HepG2 (cell line): ENCODE measurements around the gene KIAA0319L. TPM values are rescaled to one million over a fixed set of nuclear protein-coding genes. Genes with fewer than 3 reads are reported as not detected.

ENCODE experiments used
- BHLHE40 ChIP-seq: IDR thresholded peaks from 2 replicates; pipeline ENCODE4 v1.6.1; 2011; ENCODE audit warnings: low read length, improper control_type of control experiment
- BRF2 ChIP-seq: sonication (generic); formaldehyde crosslinking; IDR thresholded peaks from 2 replicates; pipeline ENCODE4 v1.8.1; 2022; ENCODE audit warnings: mild to moderate bottlenecking, missing genetic modification reagents
- CBX1 ChIP-seq: IDR thresholded peaks from one replicate; pipeline ENCODE4 v1.6.1; 2016; ENCODE audit warnings: antibody characterized with exemption, low read depth
- DMAP1 ChIP-seq: IDR thresholded peaks from 2 replicates; pipeline ENCODE4 v1.6.1; 2016
- MAFG ChIP-seq: sonication (generic); formaldehyde crosslinking; IDR thresholded peaks from 2 replicates; pipeline ENCODE4 v1.5.1; 2020; ENCODE audit warnings: mild to moderate bottlenecking, missing genetic modification reagents
- NPAS2 ChIP-seq: sonication (generic); formaldehyde crosslinking; IDR thresholded peaks from 2 replicates; pipeline ENCODE4 v1.8.0; 2022; ENCODE audit warnings: mild to moderate bottlenecking, missing genetic modification reagents, borderline replicate concordance
- PHF21A ChIP-seq: sonication (generic); formaldehyde crosslinking; IDR thresholded peaks from 2 replicates; pipeline ENCODE4 v1.5.0; 2020; ENCODE audit warnings: mild to moderate bottlenecking, missing genetic modification reagents
- SOX6 ChIP-seq, 2 experiments: fragments of 450-650 bp in 1 of 2; sonication (generic) in 1 of 2; formaldehyde crosslinking in 1 of 2; IDR thresholded peaks; 2 replicates each; pipeline versions ENCODE4 v1.4.0 to v1.6.1; 2017 to 2020; ENCODE audit warnings: antibody characterized with exemption in 1 of 2, mild to moderate bottlenecking in 1 of 2, missing genetic modification reagents in 1 of 2
- XRCC5 ChIP-seq: fragments of 200-400 bp; formaldehyde crosslinking; optimal IDR thresholded peaks from 2 replicates; pipeline ENCODE3; 2017; ENCODE audit warnings: mild to moderate bottlenecking, low read length
- ZFP37 ChIP-seq: sonication (generic); formaldehyde crosslinking; IDR thresholded peaks from 2 replicates; pipeline ENCODE4 v1.4.0; 2020; ENCODE audit warnings: missing genetic modification reagents, borderline replicate concordance
- ZNF232 ChIP-seq: sonication (generic); formaldehyde crosslinking; IDR thresholded peaks from 2 replicates; pipeline ENCODE4 v1.4.0; 2020; ENCODE audit warnings: missing genetic modification reagents, borderline replicate concordance
- ZNF558 ChIP-seq: sonication (generic); formaldehyde crosslinking; IDR thresholded peaks from 2 replicates; pipeline ENCODE4 v1.9.0; 2022; ENCODE audit warnings: mild to moderate bottlenecking, missing genetic modification reagents, borderline replicate concordance
- ZNF598 ChIP-seq: sonication (generic); formaldehyde crosslinking; IDR thresholded peaks from 2 replicates; pipeline ENCODE4 v1.5.1; 2020; ENCODE audit warnings: mild to moderate bottlenecking, missing genetic modification reagents, borderline replicate concordance
- ZNF75D ChIP-seq: sonication (generic); formaldehyde crosslinking; IDR thresholded peaks from 2 replicates; pipeline ENCODE4 v1.8.1; 2023; ENCODE audit warnings: missing genetic modification reagents, mild to moderate bottlenecking, borderline replicate concordance
- ZNF772 ChIP-seq: sonication (generic); formaldehyde crosslinking; IDR thresholded peaks from 2 replicates; pipeline ENCODE4 v1.5.0; 2020; ENCODE audit warnings: mild to moderate bottlenecking, missing genetic modification reagents
- ZNF891 ChIP-seq: sonication (generic); formaldehyde crosslinking; IDR thresholded peaks from 2 replicates; pipeline ENCODE4 v1.5.0; 2020; ENCODE audit warnings: mild to moderate bottlenecking, missing genetic modification reagents
- polyA plus RNA-seq, 8 experiments: library from polyadenylated mRNA; depleted of rRNA in 3 of 8; stranded (reverse) in 7 of 8; unstranded in 1 of 8; fragments of >200 nt; fragmentation: Illumina TruSeq in 4 of 8; extraction: Trizol in 4 of 8; gene quantifications; 2 replicates each; pipeline versions ENCODE4 v1.2.1 to v1.2.3, GENCODE V29; 2011 to 2016; ENCODE audit warnings: low read depth in 4 of 8, missing spikeins in 1 of 8, mixed read lengths in 1 of 8; ENCODE audit not compliant: insufficient read depth in 1 of 8
- total RNA-seq, 5 experiments: library from RNA; depleted of rRNA; stranded (reverse); fragments of >200 nt; fragmentation: Illumina TruSeq; extraction: Trizol; gene quantifications; 2 replicates each; pipeline ENCODE4 v1.2.3, GENCODE V29; 2016; ENCODE audit warnings: low read depth in 1 of 5
- TF ChIP-seq, protein P1 (sequence below): sonication (generic); formaldehyde crosslinking; IDR thresholded peaks from 2 replicates; pipeline ENCODE4 v1.9.0; 2021; ENCODE audit warnings: missing genetic modification reagents, borderline replicate concordance
- TF ChIP-seq, protein P2 (sequence below): sonication (generic); formaldehyde crosslinking; IDR thresholded peaks from 2 replicates; pipeline ENCODE4 v1.8.0; 2022; ENCODE audit warnings: mild to moderate bottlenecking, missing genetic modification reagents
- TF ChIP-seq, protein P3 (sequence below): sonication (generic); formaldehyde crosslinking; IDR thresholded peaks from 2 replicates; pipeline ENCODE4 v1.8.1; 2023; ENCODE audit warnings: mild to moderate bottlenecking, missing genetic modification reagents, borderline replicate concordance
- TF ChIP-seq, protein P4 (sequence below): sonication (generic); formaldehyde crosslinking; IDR thresholded peaks from 2 replicates; pipeline ENCODE4 v1.5.1; 2020; ENCODE audit warnings: missing genetic modification reagents, mild to moderate bottlenecking, borderline replicate concordance
- TF ChIP-seq, protein P5 (sequence below): sonication (generic); formaldehyde crosslinking; conservative IDR thresholded peaks from 2 replicates; pipeline ENCODE4 v1.8.1; 2023; ENCODE audit warnings: missing genetic modification reagents

Gene KIAA0319L
- total and polyA plus RNA-seq, 2 of the 13 experiments (the other 11 are each of a cell fraction or from before 2014, with no cell fraction given) = 33.4 to 82.6 TPM

DNA sequence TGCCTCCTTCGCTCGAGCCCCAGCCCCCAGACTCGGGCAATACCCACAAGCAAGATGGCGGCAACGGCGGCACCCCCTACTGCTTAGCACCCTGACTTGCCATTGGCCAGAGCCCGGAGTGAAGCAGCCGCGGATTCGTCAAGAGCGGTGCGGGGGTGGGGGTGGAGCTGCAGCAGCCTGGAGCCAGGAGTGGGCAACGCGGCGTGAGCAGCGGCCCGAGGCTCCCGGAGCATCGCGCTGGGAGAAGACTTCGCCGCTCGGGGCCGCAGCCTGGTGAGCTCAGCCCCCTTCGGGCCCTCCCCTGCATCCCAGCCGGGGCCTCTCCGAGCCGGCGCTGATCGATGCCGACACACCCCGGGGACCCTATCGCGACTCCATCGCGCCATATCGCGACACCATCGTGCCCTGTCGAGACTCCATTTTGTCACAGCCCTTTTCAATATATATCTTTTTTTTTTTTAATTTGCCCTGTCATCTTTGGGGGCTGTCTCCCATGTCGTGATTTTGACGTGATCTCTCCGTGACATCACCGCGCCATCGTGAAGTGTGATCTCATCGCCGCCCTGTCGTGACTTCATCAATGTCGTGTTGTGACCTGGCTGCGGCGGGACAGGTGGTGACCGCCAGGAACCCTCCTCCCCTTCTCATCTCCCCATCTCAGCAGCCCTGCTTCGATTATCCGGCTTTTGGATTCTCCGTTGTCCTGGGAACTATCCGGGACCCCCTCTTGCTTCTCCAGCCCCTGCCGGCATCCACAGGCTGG, 589 bp upstream of the KIAA0319L start, which contains the start of gene NCDN (continued):
- TF ChIP-seq MAFG (CRISPR knock-in tag) = no peak
- TF ChIP-seq DMAP1 (CRISPR knock-in tag) = peak; percentile 34
- no peak for TF ChIP-seq NPAS2 (CRISPR knock-in tag)
- TF ChIP-seq, protein P1, sequence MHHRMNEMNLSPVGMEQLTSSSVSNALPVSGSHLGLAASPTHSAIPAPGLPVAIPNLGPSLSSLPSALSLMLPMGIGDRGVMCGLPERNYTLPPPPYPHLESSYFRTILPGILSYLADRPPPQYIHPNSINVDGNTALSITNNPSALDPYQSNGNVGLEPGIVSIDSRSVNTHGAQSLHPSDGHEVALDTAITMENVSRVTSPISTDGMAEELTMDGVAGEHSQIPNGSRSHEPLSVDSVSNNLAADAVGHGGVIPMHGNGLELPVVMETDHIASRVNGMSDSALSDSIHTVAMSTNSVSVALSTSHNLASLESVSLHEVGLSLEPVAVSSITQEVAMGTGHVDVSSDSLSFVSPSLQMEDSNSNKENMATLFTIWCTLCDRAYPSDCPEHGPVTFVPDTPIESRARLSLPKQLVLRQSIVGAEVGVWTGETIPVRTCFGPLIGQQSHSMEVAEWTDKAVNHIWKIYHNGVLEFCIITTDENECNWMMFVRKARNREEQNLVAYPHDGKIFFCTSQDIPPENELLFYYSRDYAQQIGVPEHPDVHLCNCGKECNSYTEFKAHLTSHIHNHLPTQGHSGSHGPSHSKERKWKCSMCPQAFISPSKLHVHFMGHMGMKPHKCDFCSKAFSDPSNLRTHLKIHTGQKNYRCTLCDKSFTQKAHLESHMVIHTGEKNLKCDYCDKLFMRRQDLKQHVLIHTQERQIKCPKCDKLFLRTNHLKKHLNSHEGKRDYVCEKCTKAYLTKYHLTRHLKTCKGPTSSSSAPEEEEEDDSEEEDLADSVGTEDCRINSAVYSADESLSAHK (CRISPR knock-in tag) = no peak
- no peak for TF ChIP-seq PHF21A
- TF ChIP-seq, protein P2, sequence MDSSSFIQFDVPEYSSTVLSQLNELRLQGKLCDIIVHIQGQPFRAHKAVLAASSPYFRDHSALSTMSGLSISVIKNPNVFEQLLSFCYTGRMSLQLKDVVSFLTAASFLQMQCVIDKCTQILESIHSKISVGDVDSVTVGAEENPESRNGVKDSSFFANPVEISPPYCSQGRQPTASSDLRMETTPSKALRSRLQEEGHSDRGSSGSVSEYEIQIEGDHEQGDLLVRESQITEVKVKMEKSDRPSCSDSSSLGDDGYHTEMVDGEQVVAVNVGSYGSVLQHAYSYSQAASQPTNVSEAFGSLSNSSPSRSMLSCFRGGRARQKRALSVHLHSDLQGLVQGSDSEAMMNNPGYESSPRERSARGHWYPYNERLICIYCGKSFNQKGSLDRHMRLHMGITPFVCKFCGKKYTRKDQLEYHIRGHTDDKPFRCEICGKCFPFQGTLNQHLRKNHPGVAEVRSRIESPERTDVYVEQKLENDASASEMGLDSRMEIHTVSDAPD = no peak
- TF ChIP-seq, protein P3, sequence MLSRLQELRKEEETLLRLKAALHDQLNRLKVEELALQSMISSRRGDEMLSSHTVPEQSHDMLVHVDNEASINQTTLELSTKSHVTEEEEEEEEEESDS (CRISPR knock-in tag) = no peak
- TF ChIP-seq BRF2 (CRISPR knock-in tag) = no peak
- TF ChIP-seq ZNF232 (CRISPR knock-in tag) = peak; percentile 86; the same call in 1 of the 2 replicates
- TF ChIP-seq, protein P4, sequence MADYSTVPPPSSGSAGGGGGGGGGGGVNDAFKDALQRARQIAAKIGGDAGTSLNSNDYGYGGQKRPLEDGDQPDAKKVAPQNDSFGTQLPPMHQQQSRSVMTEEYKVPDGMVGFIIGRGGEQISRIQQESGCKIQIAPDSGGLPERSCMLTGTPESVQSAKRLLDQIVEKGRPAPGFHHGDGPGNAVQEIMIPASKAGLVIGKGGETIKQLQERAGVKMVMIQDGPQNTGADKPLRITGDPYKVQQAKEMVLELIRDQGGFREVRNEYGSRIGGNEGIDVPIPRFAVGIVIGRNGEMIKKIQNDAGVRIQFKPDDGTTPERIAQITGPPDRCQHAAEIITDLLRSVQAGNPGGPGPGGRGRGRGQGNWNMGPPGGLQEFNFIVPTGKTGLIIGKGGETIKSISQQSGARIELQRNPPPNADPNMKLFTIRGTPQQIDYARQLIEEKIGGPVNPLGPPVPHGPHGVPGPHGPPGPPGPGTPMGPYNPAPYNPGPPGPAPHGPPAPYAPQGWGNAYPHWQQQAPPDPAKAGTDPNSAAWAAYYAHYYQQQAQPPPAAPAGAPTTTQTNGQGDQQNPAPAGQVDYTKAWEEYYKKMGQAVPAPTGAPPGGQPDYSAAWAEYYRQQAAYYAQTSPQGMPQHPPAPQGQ (CRISPR knock-in tag) = no peak
- TF ChIP-seq XRCC5 = peak; percentile 48
- TF ChIP-seq, protein P5, sequence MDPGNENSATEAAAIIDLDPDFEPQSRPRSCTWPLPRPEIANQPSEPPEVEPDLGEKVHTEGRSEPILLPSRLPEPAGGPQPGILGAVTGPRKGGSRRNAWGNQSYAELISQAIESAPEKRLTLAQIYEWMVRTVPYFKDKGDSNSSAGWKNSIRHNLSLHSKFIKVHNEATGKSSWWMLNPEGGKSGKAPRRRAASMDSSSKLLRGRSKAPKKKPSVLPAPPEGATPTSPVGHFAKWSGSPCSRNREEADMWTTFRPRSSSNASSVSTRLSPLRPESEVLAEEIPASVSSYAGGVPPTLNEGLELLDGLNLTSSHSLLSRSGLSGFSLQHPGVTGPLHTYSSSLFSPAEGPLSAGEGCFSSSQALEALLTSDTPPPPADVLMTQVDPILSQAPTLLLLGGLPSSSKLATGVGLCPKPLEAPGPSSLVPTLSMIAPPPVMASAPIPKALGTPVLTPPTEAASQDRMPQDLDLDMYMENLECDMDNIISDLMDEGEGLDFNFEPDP (CRISPR knock-in tag) = no peak
- no peak; the same call in 1 of the 2 replicates for TF ChIP-seq BHLHE40
- TF ChIP-seq ZNF772 (CRISPR knock-in tag) = peak; percentile 94
- TF ChIP-seq CBX1 = no peak
- TF ChIP-seq ZFP37 = no peak; the same call in 1 of the 2 replicates
- TF ChIP-seq SOX6 (IDR thresholded peaks at IDR 0.05) = no peak
- peak; percentile 31 for TF ChIP-seq SOX6 (CRISPR knock-in tag; IDR thresholded peaks at IDR 0.05)
- TF ChIP-seq ZNF891 (CRISPR knock-in tag) = no peak
- TF ChIP-seq ZNF75D = no peak
- no peak for TF ChIP-seq ZNF598
- no peak; the same call in 1 of the 2 replicates for TF ChIP-seq ZNF558 (CRISPR knock-in tag)
